GM12878 (cell line): ENCODE data around the gene MAFG. TPM values are rescaled to one million over a fixed set of nuclear protein-coding genes. Genes with fewer than 3 reads are reported as not detected.

Experiments used
- ATAC-seq: fragments of 200-7000 bp; cut with Tn5 transposase; 3 replicates; pipeline ENCODE4 v1.9.1; 2020; ENCODE audit warnings: mild to moderate bottlenecking, moderate library complexity
- BruUV-seq: library from RNA; stranded (reverse); fragments of 400-500 nt; replicated peaks from 2 replicates; lab custom pipeline; 2021; lab: Mats Ljungman, UMichigan
- CTCF ChIA-PET: fragments of 300-600 bp; sonication (Branson Sonifier 250); formaldehyde crosslinking; extraction: SDS; loops from one replicate; lab custom pipeline; 2021; ENCODE audit warnings: inconsistent platforms; lab: Yijun Ruan, JAX
- POLR2A ChIA-PET: fragments of 350-600 bp; formaldehyde crosslinking; extraction: SDS; loops from one replicate; lab custom pipeline; 2021; ENCODE audit warnings: inconsistent platforms; lab: Charles Lee
- RAD21 ChIA-PET: fragments of 300-600 bp; sonication (Branson Sonifier 250); formaldehyde crosslinking; loops from one replicate; lab custom pipeline; 2023; ENCODE audit warnings: antibody characterized with exemption; ENCODE audit not compliant: unreplicated experiment; lab: Charles Lee
- SMC1A ChIA-PET: fragments of 300-600 bp; sonication (Branson Sonifier 250); formaldehyde crosslinking; loops from one replicate; lab custom pipeline; 2023; ENCODE audit not compliant: unreplicated experiment, uncharacterized antibody; lab: Charles Lee
- DNase-seq: peaks from one replicate; pipeline ENCODE4 v3.0.0-alpha.2; 2011; ENCODE audit warnings: low read depth, low spot score
- FAIRE-seq: peaks from 3 replicates; lab custom pipeline; 2011; peaks lifted over from hg19 to GRCh38; lab: Jason Lieb, UNC
- H2AFZ ChIP-seq: 2 replicates; pipeline ENCODE4 v1.6.0; 2011; ENCODE audit warnings: low read depth, low read length, control low read depth; ENCODE audit not compliant: control insufficient read depth
- H3K27ac ChIP-seq: 2 replicates; pipeline ENCODE4 v1.5.1; 2011; ENCODE audit warnings: control low read depth; ENCODE audit not compliant: control insufficient read depth, insufficient read depth
- H3K27me3 ChIP-seq, 2 experiments: replicated peaks in 1 of 2; 2 replicates each; pipeline versions ENCODE4 v1.6.0 to v1.6.1; 2011; ENCODE audit warnings: low read length in 1 of 2; ENCODE audit not compliant: control insufficient read depth in 2 of 2, insufficient read depth in 2 of 2
- H3K36me3 ChIP-seq, 2 experiments: 2 replicates each; pipeline ENCODE4 v1.5.1; 2011; ENCODE audit warnings: low read length in 1 of 2; ENCODE audit not compliant: control insufficient read depth in 2 of 2, insufficient read depth in 2 of 2
- H3K4me1 ChIP-seq: 2 replicates; pipeline ENCODE4 v1.6.1; 2011; ENCODE audit warnings: mild to moderate bottlenecking, low read length, moderate library complexity, mixed read lengths; ENCODE audit not compliant: control insufficient read depth, insufficient read depth
- H3K4me2 ChIP-seq: 2 replicates; pipeline ENCODE4 v1.6.0; 2011; ENCODE audit warnings: control low read depth; ENCODE audit not compliant: control insufficient read depth, insufficient read depth
- H3K4me3 ChIP-seq: fragments of 200-600 bp; sonication (generic); 2 replicates; pipeline ENCODE4 v1.5.1; 2016
- H3K79me2 ChIP-seq: 2 replicates; pipeline ENCODE4 v1.6.0; 2011; ENCODE audit warnings: low read length; ENCODE audit not compliant: control insufficient read depth, insufficient read depth
- H3K9ac ChIP-seq: 2 replicates; pipeline ENCODE4 v1.8.0; 2011; ENCODE audit warnings: low read length, control low read depth, mixed read lengths; ENCODE audit not compliant: control insufficient read depth, insufficient read depth
- H3K9me3 ChIP-seq: replicated peaks from 3 replicates; pipeline ENCODE4 v1.5.1; 2011; ENCODE audit warnings: mild to moderate bottlenecking, low read length; ENCODE audit not compliant: control insufficient read depth, insufficient read depth
- H4K20me1 ChIP-seq: 2 replicates; pipeline ENCODE4 v1.6.0; 2011; ENCODE audit not compliant: control insufficient read depth, insufficient read depth
- ASH2L ChIP-seq: fragments of 300-600, 200-600 bp; sonication (generic); IDR thresholded peaks from 2 replicates; pipeline ENCODE4 v1.6.1; 2017; ENCODE audit warnings: low read depth, mild to moderate bottlenecking, borderline replicate concordance
- POLR2A ChIP-seq: IDR thresholded peaks from 2 replicates; pipeline ENCODE4 v1.6.1; 2011; ENCODE audit warnings: low read depth, mild to moderate bottlenecking, low read length
- SIN3A ChIP-seq: IDR thresholded peaks from 2 replicates; pipeline ENCODE4 v1.6.1; 2012; ENCODE audit warnings: low read depth, low read length, improper control_type of control experiment
- SRF ChIP-seq, 2 experiments: IDR thresholded peaks; 2 replicates each; pipeline ENCODE4 v1.6.1; 2011; ENCODE audit warnings: low read depth in 2 of 2, low read length in 2 of 2, mild to moderate bottlenecking in 1 of 2, moderate library complexity in 1 of 2
- SUZ12 ChIP-seq: fragments of 200-600 bp; sonication (generic); IDR thresholded peaks from one replicate; pipeline ENCODE4 v1.6.1; 2018; ENCODE audit warnings: antibody characterized with exemption, mild to moderate bottlenecking; ENCODE audit not compliant: unreplicated experiment
- WGBS: methylation state at CpG from one replicate; pipeline ENCODE4 v1.1.6; 2016; ENCODE audit warnings: low lambda C conversion rate; ENCODE audit not compliant: insufficient replicate concordance, insufficient coverage; ENCODE audit errors: missing lambda C conversion rate; 5-methylcytosine and 5-hydroxymethylcytosine counted together
- in situ Hi-C: fragments of 300-500 bp; cut with MboI; formaldehyde crosslinking; loops from 9 replicates; pipeline ENCODE4 v1.14.3; 2018; ENCODE audit warnings: mixed read lengths
- intact Hi-C: fragments of 100-400 bp; cut with micrococcal nuclease; formaldehyde crosslinking; loops from one replicate; pipeline ENCODE4 v1.14.2; 2022; ENCODE audit not compliant: unreplicated experiment
- polyA plus RNA-seq, 11 experiments: library from polyadenylated mRNA; depleted of rRNA in 4 of 11; unstranded in 6 of 11; stranded (reverse) in 5 of 11; fragments of >200 nt; fragmentation: Nextera tagmentation in 4 of 11; fragmentation: Illumina TruSeq in 1 of 11; extraction: Ambion mirVana in 4 of 11; extraction: Trizol in 1 of 11; gene quantifications; 1 replicate in 1 of 11; 2 replicates in 10 of 11; pipeline versions ENCODE4 v1.2.1 to v1.2.3, GENCODE V29; 2011 to 2016; ENCODE audit warnings: inconsistent platforms in 2 of 11, missing spikeins in 2 of 11, low read depth in 1 of 11
- total RNA-seq, 4 experiments: library from RNA; depleted of rRNA in 3 of 4; stranded (reverse); fragments of >200 nt in 3 of 4; fragmentation: Illumina TruSeq in 1 of 4; extraction: Trizol in 1 of 4; gene quantifications; 2 replicates each; pipeline versions ENCODE4 v1.2.1 to v1.2.3, GENCODE V29; 2013 to 2021
- TF ChIP-seq, protein P1 (sequence below): fragments of 150-350 bp; IDR thresholded peaks from 2 replicates; pipeline ENCODE4 v1.6.1; 2014; ENCODE audit warnings: mild to moderate bottlenecking, low read depth, low read length

The MAFG gene
- total and polyA plus RNA-seq, 10 of the 15 experiments (the other 5 are each of a cell fraction or from before 2014, with no cell fraction given): 0.48 to 20.1 (median 7.6) TPM

DNA sequence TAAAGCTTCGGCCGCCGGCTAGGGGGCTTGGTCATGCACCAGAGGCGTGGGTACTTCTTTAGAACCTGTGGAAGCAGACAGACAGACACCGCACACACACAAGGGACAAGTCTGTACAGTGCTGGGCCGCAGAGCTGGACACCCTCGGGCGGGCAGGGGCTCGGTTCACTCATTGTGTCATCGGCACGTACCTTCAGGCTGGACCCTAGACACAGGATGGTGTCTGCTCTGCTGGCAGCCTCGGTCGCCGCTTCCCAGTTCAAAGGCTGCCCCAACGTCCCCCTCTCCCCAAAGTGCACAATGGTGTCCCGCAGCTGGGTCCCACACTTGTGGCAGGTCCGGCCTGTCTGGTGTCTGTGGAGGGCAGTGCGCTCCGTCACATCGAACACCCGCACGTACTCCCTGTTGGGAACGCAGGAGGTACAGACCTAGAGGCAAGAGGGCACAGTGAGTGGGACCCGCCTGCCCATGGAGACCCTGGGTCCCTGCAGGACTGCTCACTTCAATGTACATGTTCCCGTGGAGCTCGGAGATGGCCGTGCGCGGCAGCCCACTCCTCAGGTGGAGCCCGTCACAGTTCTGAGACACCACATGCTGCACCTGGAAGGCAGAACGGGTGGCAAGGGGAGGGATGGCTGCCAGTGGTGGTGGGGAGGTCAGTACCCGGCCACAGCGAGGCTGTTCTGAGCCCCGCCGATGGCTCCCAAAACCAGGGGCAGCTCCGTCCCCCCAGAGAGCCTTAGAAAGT, 13.3 kb downstream of the MAFG start:
- no TSS peak for BruUV-seq
- H3K9ac ChIP-seq: no peak overlapping the region
- CTCF ChIA-PET: no interaction called here
- intact Hi-C loops (no loop called here), in situ Hi-C loops (no loop called here)
- H3K4me3 ChIP-seq: no peak overlapping the region
- no peak for TF ChIP-seq SIN3A
- TF ChIP-seq, protein P1, sequence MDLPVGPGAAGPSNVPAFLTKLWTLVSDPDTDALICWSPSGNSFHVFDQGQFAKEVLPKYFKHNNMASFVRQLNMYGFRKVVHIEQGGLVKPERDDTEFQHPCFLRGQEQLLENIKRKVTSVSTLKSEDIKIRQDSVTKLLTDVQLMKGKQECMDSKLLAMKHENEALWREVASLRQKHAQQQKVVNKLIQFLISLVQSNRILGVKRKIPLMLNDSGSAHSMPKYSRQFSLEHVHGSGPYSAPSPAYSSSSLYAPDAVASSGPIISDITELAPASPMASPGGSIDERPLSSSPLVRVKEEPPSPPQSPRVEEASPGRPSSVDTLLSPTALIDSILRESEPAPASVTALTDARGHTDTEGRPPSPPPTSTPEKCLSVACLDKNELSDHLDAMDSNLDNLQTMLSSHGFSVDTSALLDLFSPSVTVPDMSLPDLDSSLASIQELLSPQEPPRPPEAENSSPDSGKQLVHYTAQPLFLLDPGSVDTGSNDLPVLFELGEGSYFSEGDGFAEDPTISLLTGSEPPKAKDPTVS: no peak
- TF ChIP-seq ASH2L: no peak
- TF ChIP-seq SUZ12: no peak
- TF ChIP-seq POLR2A: 0 out of 2 replicates have a peak, but pooled peaks have one; percentile 39
- no peak for TF ChIP-seq SRF (IDR thresholded peaks at IDR 0.05; ENCODE audit: low read depth in 2 of 2, low read length in 2 of 2)
- no peak overlapping the region for H3K4me2 ChIP-seq
- H2AFZ ChIP-seq: no peak overlapping the region
- no peak overlapping the region for H3K27ac ChIP-seq
- SMC1A ChIA-PET: no interaction called here
- H3K9me3 ChIP-seq: no peaks in the 10 kb centered on the region
- POLR2A ChIA-PET: no interaction called here
- peaks cover 11% of the 10 kb centered on the region for H3K4me1 ChIP-seq
- RAD21 ChIA-PET: no interaction called here
- no peaks in the 10 kb centered on the region for H4K20me1 ChIP-seq
- H3K36me3 ChIP-seq: peaks cover 14 to 28% of the 10 kb centered on the region in 2 experiments
- DNase-seq (no peak), ATAC-seq (no peak), FAIRE-seq (no peak)
- H3K79me2 ChIP-seq: peaks cover 37% of the 10 kb centered on the region
- WGBS: 96% methylated on average over 36 of the region's 36 CpGs
- no peaks in the 10 kb centered on the region for H3K27me3 ChIP-seq
